ENCODE data around the gene DDX20. TPM values are rescaled to one million over a fixed set of nuclear protein-coding genes. Genes with fewer than 3 reads are reported as not detected.

The DDX20 gene
- polyA plus RNA-seq (ENCODE audit: insufficient read length): 11.4 TPM

GRCh38 chr1:111755331-111756123 is at the start of gene DDX20:
Gene DDX20 (plus strand): TSS chr1:111755901. CDS start chr1:111755925, 24 bp downstream.
- DNase-seq (ENCODE audit: low read depth): peak; percentile 94

DNA sequence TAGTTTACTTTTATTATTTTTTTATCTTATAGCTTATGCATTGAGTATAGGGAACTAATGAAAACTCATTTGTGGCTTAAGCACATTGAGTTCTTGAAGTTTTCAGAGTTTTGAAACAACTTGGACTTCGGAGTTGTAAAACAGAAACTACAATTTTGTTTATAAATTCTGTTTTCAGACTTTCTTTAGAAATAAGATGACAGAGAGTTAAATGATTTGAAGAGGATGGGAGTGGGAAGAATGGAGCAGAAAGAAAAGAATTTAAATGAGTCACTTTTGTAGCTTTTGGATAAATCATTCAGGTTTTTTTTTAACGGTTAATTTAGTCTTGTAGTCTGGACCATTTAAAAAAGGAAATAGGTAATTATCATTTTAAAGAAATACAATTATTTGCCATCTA is 48.8 kb upstream of the DDX20 start:
- DNase-seq (ENCODE audit: low read depth): no peak

- no peak for DNase-seq (ENCODE audit: low read depth)
Measured at GRCh38 chr1:111707906-111708305, 47.8 kb upstream of the DDX20 start.

GRCh38 chr1:111709986-111710385 is 45.7 kb upstream of the DDX20 start:
- DNase-seq (ENCODE audit: low read depth): no peak

DNA sequence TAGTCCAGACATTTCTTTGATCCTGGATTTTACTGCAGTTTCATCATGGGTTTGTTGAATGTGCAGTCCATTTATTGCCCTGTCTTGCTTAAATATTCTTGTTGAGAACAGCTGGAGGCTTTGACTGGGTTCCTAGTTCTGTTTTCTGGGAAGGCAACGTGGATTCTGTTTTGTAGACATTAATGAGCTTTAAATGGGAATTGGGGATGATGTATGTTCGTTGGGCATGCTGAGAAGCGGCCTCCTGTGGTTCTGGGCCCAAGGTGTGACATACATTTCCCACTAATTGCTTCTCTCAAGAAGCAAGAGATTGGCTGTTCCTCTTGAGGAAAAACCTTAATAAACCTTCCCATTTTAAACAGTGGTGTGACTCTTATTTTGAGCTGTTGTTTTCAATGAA is 39.4 kb upstream of the DDX20 start:
- no peak for DNase-seq (ENCODE audit: low read depth)

DNA sequence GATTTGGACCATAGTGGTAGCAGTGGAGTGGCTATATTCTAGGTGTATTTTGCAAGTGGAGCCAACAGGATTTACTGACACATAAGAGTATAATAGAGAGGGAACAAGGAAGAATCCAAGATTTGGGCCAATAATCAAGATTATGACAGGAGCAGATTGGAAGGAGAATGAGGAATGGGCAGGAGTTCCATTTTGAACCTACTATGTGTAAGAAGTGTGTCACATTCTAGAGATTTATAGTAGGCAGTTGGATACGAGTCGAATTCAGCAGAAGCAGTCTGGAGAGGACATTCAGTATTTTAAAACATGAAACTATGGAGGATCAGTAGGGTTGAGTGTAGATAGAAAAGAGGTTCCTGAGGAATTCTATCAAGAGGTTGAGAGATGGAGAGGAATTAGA is 38.3 kb upstream of the DDX20 start:
- DNase-seq (ENCODE audit: low read depth): no peak

DNA sequence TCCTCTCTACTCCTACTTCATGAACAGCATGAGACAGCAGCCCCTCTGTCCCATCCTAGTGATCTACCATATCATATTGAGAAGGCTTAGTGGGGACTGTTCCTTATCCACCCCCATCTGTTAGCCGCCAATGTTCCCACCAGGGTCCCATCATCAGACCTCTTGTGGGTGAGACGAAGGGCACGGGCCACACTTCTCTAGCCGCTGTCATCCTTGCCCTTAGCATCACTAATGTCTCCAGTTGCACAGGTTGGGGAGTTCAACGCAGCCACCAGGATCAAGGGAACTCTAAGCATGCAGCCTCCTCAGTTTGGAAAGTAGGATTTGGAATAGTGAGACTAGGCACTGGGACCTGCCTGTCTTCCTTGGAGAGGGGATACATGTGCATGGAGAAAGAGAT is 36.6 kb upstream of the DDX20 start:
- DNase-seq (ENCODE audit: low read depth): no peak

DNA sequence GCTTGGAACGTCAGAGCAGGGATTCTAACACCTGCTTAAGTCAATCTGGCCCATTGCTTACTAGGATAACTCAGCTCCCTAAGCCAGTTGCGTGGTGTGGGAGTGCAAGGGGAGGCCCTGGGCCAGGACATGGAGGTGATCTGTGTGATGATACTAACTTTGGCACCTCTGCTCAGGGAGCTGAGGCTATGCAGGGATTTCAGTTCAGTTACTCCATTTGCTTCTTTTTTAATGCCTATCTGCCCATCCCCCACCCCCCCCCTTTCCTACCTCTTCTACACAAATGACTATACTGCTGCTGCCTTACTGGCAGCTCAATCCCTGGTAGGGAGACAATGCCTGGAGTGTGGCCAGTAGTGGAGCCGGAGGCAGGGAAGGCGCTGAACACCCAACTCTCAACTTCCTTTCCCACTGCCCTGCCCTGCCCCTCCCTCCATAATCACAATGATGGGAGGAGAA is 36.0 kb upstream of the DDX20 start:
- no peak for DNase-seq (ENCODE audit: low read depth)

- no peak for DNase-seq (ENCODE audit: low read depth)
Measured at GRCh38 chr1:111720274-111720976, 35.3 kb upstream of the DDX20 start.

- no peak for DNase-seq (ENCODE audit: low read depth)
Measured at GRCh38 chr1:111720977-111721786, 34.5 kb upstream of the DDX20 start.

DNA sequence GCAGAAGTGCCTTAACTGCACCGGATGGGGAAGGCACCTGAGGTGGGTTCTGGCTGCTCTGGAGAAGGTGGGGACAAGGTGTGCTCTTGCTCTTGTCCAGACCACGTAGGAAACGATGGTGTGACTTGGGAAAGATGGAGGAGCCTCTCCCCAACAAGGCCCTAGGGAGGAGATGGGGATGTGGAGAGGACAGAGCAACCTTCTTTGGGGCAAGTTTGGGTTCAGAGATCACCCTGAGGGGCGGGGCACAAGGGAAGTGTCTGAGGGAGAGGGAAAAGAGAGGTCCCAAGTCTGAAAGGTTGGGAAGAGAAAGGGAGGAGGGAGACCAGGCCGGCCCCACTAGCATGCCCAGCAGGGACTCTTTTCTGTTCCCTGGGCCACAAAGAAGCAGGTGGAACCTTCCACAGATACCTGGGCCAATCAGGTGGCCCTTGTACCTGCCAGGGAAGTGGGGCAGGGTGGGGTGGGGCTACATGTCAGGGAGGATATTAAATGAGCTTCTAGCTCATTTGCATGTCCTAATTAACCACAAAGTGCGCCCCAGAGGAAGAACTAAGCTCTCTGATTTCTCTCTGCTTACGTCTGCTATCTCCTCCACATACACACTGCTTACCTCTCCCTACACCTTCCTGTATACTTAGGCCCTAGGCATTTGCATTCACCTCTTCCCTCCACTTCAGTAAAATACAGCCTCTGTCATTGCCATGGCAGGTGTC is 32.5 kb upstream of the DDX20 start:
- no peak for DNase-seq (ENCODE audit: low read depth)

GRCh38 chr1:111723871-111724270 is 31.8 kb upstream of the DDX20 start:
- DNase-seq (ENCODE audit: low read depth): no peak

DNA sequence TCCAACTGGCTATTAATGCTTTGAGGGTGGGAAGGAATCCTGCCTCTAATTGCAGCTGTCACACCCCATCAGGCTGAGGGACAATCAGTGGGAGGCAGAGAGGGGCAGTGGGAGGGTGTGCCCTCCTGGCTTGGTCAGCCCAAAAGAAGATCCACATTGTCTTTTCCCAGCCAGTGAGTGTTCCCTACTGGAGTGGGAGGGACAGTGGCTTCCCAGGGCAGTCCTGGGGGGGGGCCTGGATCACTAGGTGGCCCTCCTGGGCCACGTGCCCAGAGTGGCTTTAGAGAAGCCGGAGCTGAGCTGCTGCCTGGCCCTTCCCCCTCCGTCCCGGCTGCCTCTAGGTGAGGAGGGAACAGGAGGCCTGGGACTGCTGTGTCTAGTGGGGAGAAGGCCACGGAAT is 30.5 kb upstream of the DDX20 start:
- DNase-seq (ENCODE audit: low read depth): no peak

- no peak for DNase-seq (ENCODE audit: low read depth)
Measured at GRCh38 chr1:111727056-111727455, 28.6 kb upstream of the DDX20 start.

GRCh38 chr1:111729271-111729921 is 26.3 kb upstream of the DDX20 start:
- no peak for DNase-seq (ENCODE audit: low read depth)

GRCh38 chr1:111729946-111730681 is 25.6 kb upstream of the DDX20 start:
- no peak for DNase-seq (ENCODE audit: low read depth)

- no peak for DNase-seq (ENCODE audit: low read depth)
Measured at GRCh38 chr1:111730706-111731105, 25.0 kb upstream of the DDX20 start.

- no peak for DNase-seq (ENCODE audit: low read depth)
Measured at GRCh38 chr1:111731956-111732355, 23.7 kb upstream of the DDX20 start.

GRCh38 chr1:111732718-111733117 is 23.0 kb upstream of the DDX20 start:
- DNase-seq (ENCODE audit: low read depth): no peak

Data from forelimb muscle (tissue), 1 donor.